OCI-LY1 (cell line): Measurements from ENCODE around the gene STARD13.

Experiments
- CTCF ChIP-seq: fragments of 200-600 bp; sonication (generic), shearing (Covaris generic); IDR thresholded peaks from 2 replicates; pipeline ENCODE4 v1.5.1; 2017; ENCODE audit warnings: mild to moderate bottlenecking, antibody characterized with exemption, low read length, moderate library complexity, mixed read lengths
- EZH2 ChIP-seq: fragments of 200-600 bp; sonication (generic), shearing (Covaris generic); IDR thresholded peaks from 2 replicates; pipeline ENCODE4 v1.8.0; 2017; ENCODE audit warnings: borderline replicate concordance, mixed run types, mild to moderate bottlenecking, antibody characterized with exemption, low read length, moderate library complexity, mixed read lengths

GRCh38 chr13:33174931-33175330, 110.6 kb downstream of the STARD13 start:
- TF ChIP-seq CTCF = no peak
- TF ChIP-seq EZH2 = no peak
